ENCODE measurements around the gene RANBP17. TPM values are rescaled to one million over a fixed set of nuclear protein-coding genes. Genes with fewer than 3 reads are reported as not detected.

Gene RANBP17
- total and polyA plus RNA-seq, 9 of the 15 experiments (the other 6 are each of a cell fraction or from before 2014, with no cell fraction given), result not detected

- ChIA-PET POLR2A (no interaction called here), CTCF (ENCODE audit: low intra/inter-chr PET ratio) (no interaction called here)
- DNase-seq (ENCODE audit: extremely low read depth in 1 of 4, low spot score in 3 of 4) (no peak), ATAC-seq (no peak), FAIRE-seq (no peak)
- BruUV-seq (replicated peaks), result no TSS peak
- WGBS (ENCODE audit: insufficient coverage, low coverage, missing lambda C conversion rate), result 0% methylated on average over 4 of the region's 4 CpGs
- Histone ChIP-seq H3K79me2 (ENCODE audit: control insufficient read depth, insufficient read depth, low read length) (no peaks in the 10 kb centered on the region), H3K9me1 (ENCODE audit: control insufficient read depth, insufficient read depth, low read length) (no peaks in the 10 kb centered on the region), H4K20me1 (replicated peaks; ENCODE audit: control insufficient read depth, insufficient read depth, low read length) (no peaks in the 10 kb centered on the region), H3K4me2 (ENCODE audit: insufficient read depth, low read length) (no peak overlapping the region), H3K9ac (ENCODE audit: insufficient read depth in 1 of 2, low read depth in 2 of 2, low read length in 2 of 2) (no peak overlapping the region), H3K9me3 (replicated peaks; ENCODE audit: control insufficient read depth, insufficient read depth, low read depth, low read length) (no peaks in the 10 kb centered on the region), H2AFZ (ENCODE audit: low read depth, low read length) (no peak overlapping the region), H3K27ac (ENCODE audit: extremely low read depth, low read depth, low read length) (no peak overlapping the region), H3K36me3 (ENCODE audit: control insufficient read depth, insufficient read depth, low read length) (no peaks in the 10 kb centered on the region), H3K4me1 (replicated peaks in 1 of 2; ENCODE audit: control insufficient read depth in 2 of 2, insufficient read depth in 2 of 2, low read length in 2 of 2) (no peaks in the 10 kb centered on the region), H3K4me3 (no peak overlapping the region), H3K27me3 (ENCODE audit: control insufficient read depth in 2 of 2, insufficient read depth in 2 of 2, low read length in 2 of 2) (no peaks in the 10 kb centered on the region)
- intact Hi-C loops (cut with micrococcal nuclease) (no loop called here), in situ Hi-C loops (cut with MboI) (no loop called here)
- no peak for TF ChIP-seq CBX8 (IDR thresholded peaks at IDR 0.05; ENCODE audit: borderline replicate concordance, extremely low read depth, low read depth, low read length, poor library complexity, severe bottlenecking)
- TF ChIP-seq DDX20 (tag; IDR thresholded peaks at IDR 0.05; ENCODE audit: low read depth), result no peak
- TF ChIP-seq ZFPM2 (CRISPR knock-in tag; IDR thresholded peaks at IDR 0.05), result no peak
- no peak for TF ChIP-seq PYGO2 (tag; IDR thresholded peaks at IDR 0.05)
- TF ChIP-seq CBFA2T2 (conservative IDR thresholded peaks at IDR 0.05), result no peak
- no peak for TF ChIP-seq BRF2 (IDR thresholded peaks at IDR 0.05; ENCODE audit: borderline replicate concordance, insufficient read depth, insufficient read length)
- TF ChIP-seq ZFP91 (CRISPR knock-in tag; IDR thresholded peaks at IDR 0.05), result no peak
- TF ChIP-seq, protein P1, sequence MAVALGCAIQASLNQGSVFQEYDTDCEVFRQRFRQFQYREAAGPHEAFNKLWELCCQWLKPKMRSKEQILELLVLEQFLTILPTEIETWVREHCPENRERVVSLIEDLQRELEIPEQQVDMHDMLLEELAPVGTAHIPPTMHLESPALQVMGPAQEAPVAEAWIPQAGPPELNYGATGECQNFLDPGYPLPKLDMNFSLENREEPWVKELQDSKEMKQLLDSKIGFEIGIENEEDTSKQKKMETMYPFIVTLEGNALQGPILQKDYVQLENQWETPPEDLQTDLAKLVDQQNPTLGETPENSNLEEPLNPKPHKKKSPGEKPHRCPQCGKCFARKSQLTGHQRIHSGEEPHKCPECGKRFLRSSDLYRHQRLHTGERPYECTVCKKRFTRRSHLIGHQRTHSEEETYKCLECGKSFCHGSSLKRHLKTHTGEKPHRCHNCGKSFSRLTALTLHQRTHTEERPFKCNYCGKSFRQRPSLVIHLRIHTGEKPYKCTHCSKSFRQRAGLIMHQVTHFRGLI (CRISPR knock-in tag; IDR thresholded peaks at IDR 0.05), result no peak
- no peak for TF ChIP-seq ARNT (IDR thresholded peaks at IDR 0.05)
- TF ChIP-seq, protein P2, sequence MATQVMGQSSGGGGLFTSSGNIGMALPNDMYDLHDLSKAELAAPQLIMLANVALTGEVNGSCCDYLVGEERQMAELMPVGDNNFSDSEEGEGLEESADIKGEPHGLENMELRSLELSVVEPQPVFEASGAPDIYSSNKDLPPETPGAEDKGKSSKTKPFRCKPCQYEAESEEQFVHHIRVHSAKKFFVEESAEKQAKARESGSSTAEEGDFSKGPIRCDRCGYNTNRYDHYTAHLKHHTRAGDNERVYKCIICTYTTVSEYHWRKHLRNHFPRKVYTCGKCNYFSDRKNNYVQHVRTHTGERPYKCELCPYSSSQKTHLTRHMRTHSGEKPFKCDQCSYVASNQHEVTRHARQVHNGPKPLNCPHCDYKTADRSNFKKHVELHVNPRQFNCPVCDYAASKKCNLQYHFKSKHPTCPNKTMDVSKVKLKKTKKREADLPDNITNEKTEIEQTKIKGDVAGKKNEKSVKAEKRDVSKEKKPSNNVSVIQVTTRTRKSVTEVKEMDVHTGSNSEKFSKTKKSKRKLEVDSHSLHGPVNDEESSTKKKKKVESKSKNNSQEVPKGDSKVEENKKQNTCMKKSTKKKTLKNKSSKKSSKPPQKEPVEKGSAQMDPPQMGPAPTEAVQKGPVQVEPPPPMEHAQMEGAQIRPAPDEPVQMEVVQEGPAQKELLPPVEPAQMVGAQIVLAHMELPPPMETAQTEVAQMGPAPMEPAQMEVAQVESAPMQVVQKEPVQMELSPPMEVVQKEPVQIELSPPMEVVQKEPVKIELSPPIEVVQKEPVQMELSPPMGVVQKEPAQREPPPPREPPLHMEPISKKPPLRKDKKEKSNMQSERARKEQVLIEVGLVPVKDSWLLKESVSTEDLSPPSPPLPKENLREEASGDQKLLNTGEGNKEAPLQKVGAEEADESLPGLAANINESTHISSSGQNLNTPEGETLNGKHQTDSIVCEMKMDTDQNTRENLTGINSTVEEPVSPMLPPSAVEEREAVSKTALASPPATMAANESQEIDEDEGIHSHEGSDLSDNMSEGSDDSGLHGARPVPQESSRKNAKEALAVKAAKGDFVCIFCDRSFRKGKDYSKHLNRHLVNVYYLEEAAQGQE (IDR thresholded peaks at IDR 0.05; ENCODE audit: borderline replicate concordance), result no peak
- TF ChIP-seq, protein P2 (CRISPR knock-in tag; IDR thresholded peaks at IDR 0.05; ENCODE audit: low read depth), result no peak
Observed at GRCh38 chr5:171188016-171188415, 326.2 kb downstream of the RANBP17 start.

All from K562 (cell line).